Upper lobe of right lung (tissue), 1 donor: Measurements from ENCODE around the gene PITRM1. TPM values are rescaled to one million over a fixed set of nuclear protein-coding genes. Genes with fewer than 3 reads are reported as not detected.
"Not testable (repeated sequence)": the region's sequence is repeated elsewhere in the genome, so short reads cannot be mapped to it uniquely, and the experiment has no call there.

Experiments
- ATAC-seq: fragments of 200-7000 bp; cut with Tn5 transposase; one replicate; pipeline ENCODE4 v1.9.1; 2020; ENCODE audit warnings: mild to moderate bottlenecking, moderate library complexity
- DNase-seq: peaks from one replicate; pipeline ENCODE4 v3.0.0-alpha.2; 2020
- H3K27ac ChIP-seq: fragments of 200-600 bp; one replicate; pipeline ENCODE4 v1.8.0; 2022
- H3K27me3 ChIP-seq: fragments of 200-600 bp; one replicate; pipeline ENCODE4 v1.8.0; 2022; ENCODE audit warnings: mild to moderate bottlenecking
- H3K36me3 ChIP-seq: fragments of 200-600 bp; one replicate; pipeline ENCODE4 v1.8.0; 2022
- H3K4me1 ChIP-seq: fragments of 200-600 bp; one replicate; pipeline ENCODE4 v1.8.0; 2022
- H3K4me3 ChIP-seq: fragments of 200-600 bp; one replicate; pipeline ENCODE4 v1.8.0; 2022; ENCODE audit warnings: mild to moderate bottlenecking
- H3K9me3 ChIP-seq: fragments of 200-600 bp; one replicate; pipeline ENCODE4 v1.8.0; 2022
- CTCF ChIP-seq: fragments of 200-600 bp; IDR thresholded peaks from one replicate; pipeline ENCODE4 v1.8.0; 2022; ENCODE audit warnings: antibody characterized with exemption
- intact Hi-C: fragments of 100-400 bp; cut with DNase I; formaldehyde crosslinking; loops from one replicate; pipeline ENCODE4 v1.11.0; 2022
- long read RNA-seq: library from polyadenylated mRNA; unstranded; transcript quantifications from one replicate; pipeline ENCODE4 v2.0.0, GENCODE V29; 2021
- total RNA-seq: library from RNA; stranded (reverse); fragmentation: NEBNext Ultra II Directional; extraction: Animal tissue kit (Norgen Biotek cat#: 25700); gene quantifications from one replicate; pipeline ENCODE4 v1.2.1, GENCODE V29; 2021
- donor health status: DM: no; HTN: yes; CAD: no; lungs with severe emphysema.

Gene PITRM1
- total RNA-seq: 65.0 TPM
- long read RNA-seq, transcript PITRM1-201 (27 exons, 3,450 nt): major isoform, 33 of 68 reads
- long read RNA-seq, partial matches to known transcripts: 21 of 68 reads
- long read RNA-seq, other reads (novel, unspliced or antisense): 14 of 68 reads

- TF ChIP-seq CTCF: no peak
- peaks cover 11% of the 10 kb centered on the region for H3K4me1 ChIP-seq
- DNase-seq (peak; percentile 99), ATAC-seq (peak; percentile 94)
- peak within 1 kb of the TSS; percentile 85 for H3K27ac ChIP-seq
- intact Hi-C loops: no loop called here
- H3K9me3 ChIP-seq: no peaks in the 10 kb centered on the region
- H3K36me3 ChIP-seq: peaks cover 23% of the 10 kb centered on the region
- peak within 1 kb of the TSS; percentile 86 for H3K4me3 ChIP-seq
- no peaks in the 10 kb centered on the region for H3K27me3 ChIP-seq
Observed at GRCh38 chr10:3172446-3173170, at the start of gene PITRM1. PITRM1 (minus strand) TSS chr10:3172782; CDS start chr10:3172772, 10 bp downstream.

GRCh38 chr10:3222068-3222467, 49.5 kb upstream of the PITRM1 start:
- intact Hi-C loops: no loop called here
- peak; percentile 10 for TF ChIP-seq CTCF

GRCh38 chr10:3221601-3222000, 49.0 kb upstream of the PITRM1 start:
- H3K27ac ChIP-seq, H3K9me3 ChIP-seq, H3K4me3 ChIP-seq: not testable (repeated sequence)

More at GRCh38 chr10:3222068-3222467, 49.5 kb upstream of the PITRM1 start:
- no peak for DNase-seq
- no peak for ATAC-seq
- Histone ChIP-seq H3K27me3 (no peaks in the 10 kb centered on the region), H3K36me3 (no peaks in the 10 kb centered on the region), H3K4me3 (no peak overlapping the region), H3K27ac (no peak overlapping the region), H3K9me3 (no peaks in the 10 kb centered on the region), H3K4me1 (no peaks in the 10 kb centered on the region)

GRCh38 chr10:3220853-3221252, 48.3 kb upstream of the PITRM1 start:
- intact Hi-C loops: no loop called here
- Histone ChIP-seq H3K36me3 (no peaks in the 10 kb centered on the region), H3K27ac (no peak overlapping the region), H3K4me1 (no peaks in the 10 kb centered on the region), H3K9me3 (no peaks in the 10 kb centered on the region), H3K27me3 (no peaks in the 10 kb centered on the region), H3K4me3 (no peak overlapping the region)
- no peak for TF ChIP-seq CTCF
- ATAC-seq: no peak
- no peak for DNase-seq

More at GRCh38 chr10:3221601-3222000, 49.0 kb upstream of the PITRM1 start:
- H3K36me3 ChIP-seq, intact Hi-C loops, ATAC-seq, DNase-seq, H3K27me3 ChIP-seq, H3K4me1 ChIP-seq: not testable (repeated sequence)

GRCh38 chr10:3219021-3219628, 46.5 kb upstream of the PITRM1 start:
- H3K4me3 ChIP-seq, H3K27ac ChIP-seq, DNase-seq, intact Hi-C loops, H3K27me3 ChIP-seq, H3K9me3 ChIP-seq, H3K36me3 ChIP-seq, ATAC-seq, H3K4me1 ChIP-seq: not testable (repeated sequence)

GRCh38 chr10:3217853-3218252, 45.3 kb upstream of the PITRM1 start:
- intact Hi-C loops: no loop called here
- no peaks in the 10 kb centered on the region for H3K9me3 ChIP-seq
- no peaks in the 10 kb centered on the region for H3K36me3 ChIP-seq
- TF ChIP-seq CTCF: no peak
- no peaks in the 10 kb centered on the region for H3K4me1 ChIP-seq
- no peaks in the 10 kb centered on the region for H3K27me3 ChIP-seq
- no peak overlapping the region for H3K27ac ChIP-seq
- DNase-seq (no peak), ATAC-seq (no peak)
- no peak overlapping the region for H3K4me3 ChIP-seq
